CD14-positive monocyte (primary cell): ENCODE data around the gene CFAP74. TPM values are rescaled to one million over a fixed set of nuclear protein-coding genes. Genes with fewer than 3 reads are reported as not detected.

ENCODE experiments used
- DNase-seq, 3 donors: peaks; one replicate each; pipeline ENCODE4 v3.0.0-alpha.2; 2011 to 2022
- H2AFZ ChIP-seq: 2 replicates; pipeline ENCODE4 v1.6.0; 2012; ENCODE audit warnings: mild to moderate bottlenecking, low read depth, low read length, inconsistent platforms; ENCODE audit not compliant: insufficient read depth, poor library complexity, severe bottlenecking
- H3K27ac ChIP-seq, 2 donors: 1 replicate in 1 of 2; 2 replicates in 1 of 2; pipeline ENCODE4 v1.5.1; 2012 to 2013; ENCODE audit warnings: low read length in 2 of 2, control low read depth in 1 of 2, inconsistent platforms in 1 of 2, low read depth in 1 of 2, mild to moderate bottlenecking in 1 of 2
- H3K27me3 ChIP-seq, 2 donors: one replicate each; pipeline versions ENCODE4 v1.6.0 to v1.6.1; 2011 to 2013; ENCODE audit warnings: low read length in 2 of 2; ENCODE audit not compliant: control insufficient read depth in 2 of 2, insufficient read depth in 2 of 2
- H3K36me3 ChIP-seq, 2 donors: replicated peaks in 1 of 2; 1 replicate in 1 of 2; 2 replicates in 1 of 2; pipeline versions ENCODE4 v1.5.1 to v1.6.1; 2012 to 2013; ENCODE audit warnings: low read length in 2 of 2, control low read depth in 1 of 2, inconsistent platforms in 1 of 2, mild to moderate bottlenecking in 1 of 2; ENCODE audit not compliant: insufficient read depth in 2 of 2, control insufficient read depth in 1 of 2
- H3K4me1 ChIP-seq, 2 donors: 1 replicate in 1 of 2; 2 replicates in 1 of 2; pipeline versions ENCODE4 v1.5.1 to v1.6.1; 2012 to 2013; ENCODE audit warnings: low read length in 2 of 2, control low read depth in 1 of 2, inconsistent platforms in 1 of 2, mild to moderate bottlenecking in 1 of 2, moderate library complexity in 1 of 2; ENCODE audit not compliant: insufficient read depth in 2 of 2, control insufficient read depth in 1 of 2
- H3K4me2 ChIP-seq: replicated peaks from 2 replicates; pipeline ENCODE3; 2012; ENCODE audit warnings: low read length, moderate library complexity, mild to moderate bottlenecking; ENCODE audit not compliant: poor library complexity, severe bottlenecking; ENCODE audit errors: extremely low read depth
- H3K4me3 ChIP-seq, 3 experiments: fragments of 200-600 bp in 1 of 3; sonication (generic) in 1 of 3; replicated peaks in 1 of 3; 1 replicate in 2 of 3; 2 replicates in 1 of 3; pipeline ENCODE4 v1.5.1; 2011 to 2013; ENCODE audit warnings: low read length in 3 of 3, mild to moderate bottlenecking in 3 of 3, control low read depth in 2 of 3, low read depth in 2 of 3, inconsistent platforms in 1 of 3, moderate library complexity in 1 of 3
- H3K79me2 ChIP-seq: 2 replicates; pipeline ENCODE4 v1.6.0; 2012; ENCODE audit warnings: mild to moderate bottlenecking, control low read depth, inconsistent platforms, low read length, moderate library complexity; ENCODE audit not compliant: insufficient read depth
- H3K9ac ChIP-seq: 2 replicates; pipeline ENCODE4 v1.6.0; 2017; ENCODE audit warnings: low read length, mild to moderate bottlenecking; ENCODE audit not compliant: insufficient read depth, poor library complexity, severe bottlenecking
- H3K9me3 ChIP-seq, 2 donors: replicated peaks in 1 of 2; 1 replicate in 1 of 2; 2 replicates in 1 of 2; pipeline versions ENCODE4 v1.5.1 to v1.6.1; 2012 to 2013; ENCODE audit warnings: low read length in 2 of 2, control low read depth in 1 of 2; ENCODE audit not compliant: control insufficient read depth in 1 of 2, insufficient read depth in 1 of 2
- H4K20me1 ChIP-seq: 2 replicates; pipeline ENCODE4 v1.6.0; 2012; ENCODE audit warnings: mild to moderate bottlenecking, low read length, control low read depth, moderate library complexity; ENCODE audit not compliant: insufficient read depth
- H3K27ac Mint-ChIP-seq, 7 donors: one replicate each; pipeline ENCODE4 v1.8.0; 2020; ENCODE audit warnings: mild to moderate bottlenecking in 7 of 7, mixed read lengths in 7 of 7, moderate library complexity in 6 of 7, inconsistent platforms in 2 of 7
- H3K27me3 Mint-ChIP-seq, 3 donors: one replicate each; pipeline ENCODE4 v1.8.0; 2021 to 2022; ENCODE audit warnings: low read depth in 3 of 3, mild to moderate bottlenecking in 3 of 3, mixed read lengths in 3 of 3, moderate library complexity in 3 of 3, inconsistent platforms in 1 of 3
- H3K36me3 Mint-ChIP-seq, 2 donors: one replicate each; pipeline ENCODE4 v1.8.0; 2020; ENCODE audit warnings: mixed read lengths in 2 of 2, inconsistent platforms in 1 of 2, mild to moderate bottlenecking in 1 of 2
- H3K4me1 Mint-ChIP-seq: one replicate; pipeline ENCODE4 v1.8.0; 2020; ENCODE audit warnings: mild to moderate bottlenecking, mixed read lengths
- H3K4me3 Mint-ChIP-seq, 2 donors: one replicate each; pipeline ENCODE4 v1.8.0; 2020; ENCODE audit warnings: mild to moderate bottlenecking in 2 of 2, mixed read lengths in 2 of 2, moderate library complexity in 1 of 2
- H3K9me3 Mint-ChIP-seq, 7 donors: one replicate each; pipeline ENCODE4 v1.8.0; 2020 to 2022; ENCODE audit warnings: mixed read lengths in 7 of 7, mild to moderate bottlenecking in 6 of 7, moderate library complexity in 6 of 7, inconsistent platforms in 2 of 7
- WGBS: methylation state at CpG from one replicate; pipeline ENCODE4 v1.1.5; 2013; ENCODE audit warnings: missing lambda C conversion rate; ENCODE audit not compliant: insufficient coverage; 5-methylcytosine and 5-hydroxymethylcytosine counted together
- intact Hi-C, 2 donors: fragments of 100-400 bp; cut with micrococcal nuclease; formaldehyde crosslinking; loops; one replicate each; pipeline versions ENCODE4 v1.15.0 to v1.15.1; 2023
- polyA plus RNA-seq, 3 donors: library from polyadenylated mRNA; depleted of rRNA in 1 of 3; unstranded in 2 of 3; stranded (reverse) in 1 of 3; fragments of 300-500 nt in 2 of 3; fragments of >200 nt in 1 of 3; fragmentation: Illumina TruSeq in 2 of 3; gene quantifications; 1 replicate in 2 of 3; 2 replicates in 1 of 3; pipeline ENCODE4 v1.2.3, GENCODE V29; 2012 to 2021
- TF ChIP-seq, protein P1 (sequence below): fragments of 200-600 bp; IDR thresholded peaks from one replicate; pipeline ENCODE4 v1.8.0; 2022; ENCODE audit warnings: antibody characterized with exemption, mild to moderate bottlenecking

The CFAP74 gene
- polyA plus RNA-seq, 3 donors = not detected

DNA sequence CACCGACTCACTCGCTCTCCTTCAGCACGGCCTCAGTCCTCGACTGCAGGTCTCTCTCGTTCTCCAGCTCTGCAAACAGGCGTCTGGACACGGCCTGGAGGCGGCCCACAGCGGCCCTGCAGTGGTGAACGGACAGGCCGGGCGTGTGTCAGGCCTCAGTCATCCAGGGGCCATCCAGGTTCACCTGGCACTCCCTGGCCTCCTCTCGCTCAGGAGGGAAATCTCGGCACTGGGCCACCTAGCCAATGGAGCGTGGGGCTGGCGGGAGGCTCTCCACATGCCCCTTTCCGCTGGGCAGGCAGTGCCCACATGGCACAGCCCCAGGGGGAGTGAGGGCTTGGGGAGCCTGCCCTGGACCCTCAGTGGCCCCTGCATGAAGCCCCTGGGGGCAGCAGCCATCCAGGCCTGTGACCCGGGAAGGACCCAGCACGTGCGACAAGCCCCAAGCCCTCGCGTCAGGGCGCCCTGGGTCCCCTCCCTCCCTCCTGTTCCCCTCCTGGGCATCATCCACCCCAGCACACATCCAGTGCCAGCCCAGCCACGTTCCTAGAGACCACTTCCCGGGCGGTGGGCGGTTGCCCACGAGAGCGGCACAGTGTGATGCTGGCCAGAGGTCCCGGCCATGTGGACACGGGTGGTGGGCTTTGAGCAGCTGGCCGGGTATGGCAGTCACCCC lies 18.1 kb downstream of the CFAP74 start:
- Histone ChIP-seq H3K4me1 (no peaks in the 10 kb centered on the region), H3K4me3 (no peak overlapping the region), H3K79me2 (no peaks in the 10 kb centered on the region), H3K4me2 (no peak overlapping the region), H3K27ac (no peak overlapping the region), H3K9ac (no peak overlapping the region), H3K9me3 (peaks cover 9 to 21% of the 10 kb centered on the region in 2 donors), H3K36me3 (no peaks in the 10 kb centered on the region), H2AFZ (no peak overlapping the region), H3K27me3 (no peaks in the 10 kb centered on the region), H4K20me1 (no peaks in the 10 kb centered on the region)
- no peak for DNase-seq
- Mint-ChIP-seq H3K9me3 (peaks cover 6 to 13% (median 9%) of the 10 kb centered on the region in 7 donors), H3K27me3 (peaks cover 1 to 16% (median 9%) of the 10 kb centered on the region in 3 donors), H3K36me3 (no peaks in the 10 kb centered on the region), H3K4me1 (peaks cover 5% of the 10 kb centered on the region), H3K27ac (no peak overlapping the region), H3K4me3 (no peak overlapping the region)
- TF ChIP-seq, protein P1, sequence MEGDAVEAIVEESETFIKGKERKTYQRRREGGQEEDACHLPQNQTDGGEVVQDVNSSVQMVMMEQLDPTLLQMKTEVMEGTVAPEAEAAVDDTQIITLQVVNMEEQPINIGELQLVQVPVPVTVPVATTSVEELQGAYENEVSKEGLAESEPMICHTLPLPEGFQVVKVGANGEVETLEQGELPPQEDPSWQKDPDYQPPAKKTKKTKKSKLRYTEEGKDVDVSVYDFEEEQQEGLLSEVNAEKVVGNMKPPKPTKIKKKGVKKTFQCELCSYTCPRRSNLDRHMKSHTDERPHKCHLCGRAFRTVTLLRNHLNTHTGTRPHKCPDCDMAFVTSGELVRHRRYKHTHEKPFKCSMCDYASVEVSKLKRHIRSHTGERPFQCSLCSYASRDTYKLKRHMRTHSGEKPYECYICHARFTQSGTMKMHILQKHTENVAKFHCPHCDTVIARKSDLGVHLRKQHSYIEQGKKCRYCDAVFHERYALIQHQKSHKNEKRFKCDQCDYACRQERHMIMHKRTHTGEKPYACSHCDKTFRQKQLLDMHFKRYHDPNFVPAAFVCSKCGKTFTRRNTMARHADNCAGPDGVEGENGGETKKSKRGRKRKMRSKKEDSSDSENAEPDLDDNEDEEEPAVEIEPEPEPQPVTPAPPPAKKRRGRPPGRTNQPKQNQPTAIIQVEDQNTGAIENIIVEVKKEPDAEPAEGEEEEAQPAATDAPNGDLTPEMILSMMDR = no peak
- 92% methylated on average over 31 of the region's 32 CpGs for WGBS
- intact Hi-C loops = no loop called here

DNA sequence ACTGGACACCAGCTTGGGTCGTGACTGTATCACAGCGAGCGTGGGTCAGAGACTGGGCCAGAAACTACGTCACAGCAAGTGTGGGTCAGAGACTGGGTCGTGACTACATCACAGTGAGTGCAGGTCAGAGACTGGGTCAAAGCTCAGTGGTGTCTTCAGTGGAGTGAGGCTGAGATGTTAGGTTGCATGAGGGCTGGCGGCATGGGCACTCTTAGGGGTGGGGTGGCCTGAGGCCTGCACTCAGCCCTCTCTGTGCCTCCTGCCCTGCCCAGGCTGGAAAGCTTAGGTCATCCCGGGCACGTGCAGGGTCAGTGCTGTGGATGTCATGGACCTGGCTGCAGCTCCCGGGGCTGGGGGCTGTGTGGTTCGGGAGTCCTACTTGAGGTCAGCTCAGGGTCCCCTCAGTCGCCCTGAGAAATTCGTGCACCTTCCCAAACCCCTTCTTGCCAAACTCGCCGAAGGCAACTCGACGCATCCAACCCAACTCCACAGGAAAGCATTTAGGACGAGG lies 19.0 kb downstream of the CFAP74 start:
- Histone ChIP-seq H3K36me3 (no peaks in the 10 kb centered on the region), H3K9me3 (peaks cover 10 to 28% of the 10 kb centered on the region in 2 donors), H4K20me1 (no peaks in the 10 kb centered on the region), H3K27me3 (no peaks in the 10 kb centered on the region), H2AFZ (no peak overlapping the region), H3K27ac (no peak overlapping the region), H3K4me2 (no peak overlapping the region), H3K4me3 (no peak overlapping the region), H3K79me2 (no peaks in the 10 kb centered on the region), H3K4me1 (no peaks in the 10 kb centered on the region), H3K9ac (no peak overlapping the region)
- Mint-ChIP-seq H3K4me1 (no peaks in the 10 kb centered on the region), H3K27ac (no peak overlapping the region), H3K4me3 (no peak overlapping the region), H3K9me3 (peaks cover 8 to 18% (median 15%) of the 10 kb centered on the region in 7 donors), H3K36me3 (no peaks in the 10 kb centered on the region), H3K27me3 (peaks cover 1 to 11% (median 9%) of the 10 kb centered on the region in 3 donors)
- intact Hi-C loops = no loop called here
- no peak for DNase-seq
- 89% methylated on average over 15 of the region's 17 CpGs for WGBS
- TF ChIP-seq, protein P1 = no peak
